GM18498 (cell line): ENCODE results near the gene TAS2R60.

Experiments
- ATAC-seq: cut with Tn5 transposase; IDR thresholded peaks from one replicate; pipeline ENCODE4 v1.9.1; 2021; ENCODE audit warnings: mild to moderate bottlenecking, moderate library complexity; ENCODE audit not compliant: unreplicated experiment

The TAS2R60 gene

DNA sequence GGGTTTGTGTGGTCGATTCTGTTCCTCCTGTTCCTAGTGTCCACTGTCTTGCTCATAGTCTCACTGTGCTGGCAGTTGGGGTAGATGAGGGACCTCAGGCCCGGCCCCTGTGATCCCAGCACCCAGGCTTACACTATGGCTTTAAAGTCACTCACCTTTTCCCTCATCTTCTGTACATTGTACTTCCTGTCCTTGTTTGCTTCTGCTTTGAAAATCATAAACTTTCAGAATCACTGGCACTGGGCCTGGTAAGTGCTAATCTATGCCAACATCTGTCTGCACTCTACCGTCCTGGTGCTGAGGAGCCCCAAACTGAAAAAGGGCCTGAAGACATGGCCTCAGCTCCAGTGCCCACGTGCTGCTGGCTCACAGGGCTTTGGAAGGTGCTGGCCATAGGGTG lies 5.7 kb upstream of the TAS2R60 start:
- ATAC-seq = peak; percentile 66

DNA sequence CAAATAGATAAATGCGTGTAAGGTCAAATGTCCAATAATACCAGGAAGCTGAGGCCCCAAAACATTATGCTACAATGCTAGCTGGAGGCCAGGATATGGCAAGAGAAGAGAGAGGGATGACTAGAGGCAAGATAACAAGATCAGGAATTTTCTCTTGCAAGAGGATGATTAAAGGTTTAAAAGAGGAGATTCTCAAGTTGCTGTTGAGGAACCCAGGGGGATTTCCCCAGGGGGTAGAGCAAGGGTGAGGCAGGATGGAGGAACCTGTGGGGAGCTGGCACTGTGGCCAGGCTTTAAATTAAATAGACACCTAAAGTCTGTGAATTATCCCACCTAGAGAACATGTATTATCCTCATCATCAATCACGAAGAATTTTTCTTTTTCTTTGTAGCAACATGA lies 3.4 kb upstream of the TAS2R60 start:
- no peak for ATAC-seq

DNA sequence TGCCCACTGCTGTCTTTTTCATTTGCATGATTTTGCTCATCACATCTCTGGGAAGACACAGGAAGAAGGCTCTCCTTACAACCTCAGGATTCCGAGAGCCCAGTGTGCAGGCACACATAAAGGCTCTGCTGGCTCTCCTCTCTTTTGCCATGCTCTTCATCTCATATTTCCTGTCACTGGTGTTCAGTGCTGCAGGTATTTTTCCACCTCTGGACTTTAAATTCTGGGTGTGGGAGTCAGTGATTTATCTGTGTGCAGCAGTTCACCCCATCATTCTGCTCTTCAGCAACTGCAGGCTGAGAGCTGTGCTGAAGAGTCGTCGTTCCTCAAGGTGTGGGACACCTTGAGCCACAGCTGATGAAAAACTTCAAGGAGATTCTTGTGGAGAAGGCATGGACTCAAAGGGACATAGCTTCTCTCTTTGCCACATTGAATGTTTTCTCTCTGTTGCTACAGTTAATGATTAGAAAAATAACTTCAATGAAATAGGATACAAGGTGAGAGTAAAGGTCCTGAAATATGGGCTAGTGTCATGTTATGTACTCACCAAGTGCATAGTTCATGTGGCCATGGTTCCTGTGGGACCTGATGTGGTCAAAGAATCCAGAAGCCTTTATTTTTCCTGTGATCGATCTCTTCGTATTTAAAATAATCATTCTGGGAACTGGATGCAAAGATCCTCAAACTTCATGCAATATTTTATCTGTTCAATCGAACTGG lies 970 bp downstream of the TAS2R60 start:
- ATAC-seq = no peak

DNA sequence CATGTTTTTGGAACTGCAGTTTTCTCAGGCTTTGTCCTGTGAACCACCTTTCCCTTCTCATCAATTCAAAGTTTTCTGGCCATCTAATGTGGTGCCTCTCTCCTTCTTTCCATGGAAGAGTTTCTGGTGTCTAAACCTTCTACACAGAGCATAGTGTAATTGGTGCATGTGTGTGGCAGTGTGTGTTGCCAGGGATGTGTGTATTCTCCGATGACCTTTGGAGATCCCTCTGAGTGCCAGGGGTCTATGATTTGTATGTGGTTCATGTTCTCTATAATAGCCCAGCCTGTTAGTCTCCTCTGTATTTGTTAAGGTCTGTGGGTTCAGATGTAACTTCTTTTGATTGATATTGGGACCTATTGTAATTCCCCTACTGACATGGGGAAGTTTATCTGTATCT lies 1.5 kb downstream of the TAS2R60 start:
- no peak for ATAC-seq

DNA sequence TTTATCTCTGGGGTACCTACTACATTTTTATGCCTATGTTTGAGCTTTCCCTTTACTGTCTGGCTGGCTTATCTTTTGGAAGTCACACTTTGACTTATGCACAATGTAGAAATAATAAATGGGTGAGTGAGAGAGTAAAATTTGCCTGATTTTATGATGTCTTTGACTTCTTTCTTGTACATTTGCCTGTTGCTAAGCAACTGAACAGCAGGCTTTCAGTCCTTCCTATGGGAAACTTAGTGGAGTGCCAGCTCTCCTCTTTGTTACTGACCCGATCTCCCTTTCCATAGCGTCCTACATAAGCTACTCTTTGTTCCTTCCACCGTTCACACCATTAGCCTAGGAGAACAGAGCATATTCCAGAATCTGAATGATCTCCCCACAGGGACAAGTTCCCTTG lies 4.2 kb downstream of the TAS2R60 start:
- ATAC-seq = no peak

DNA sequence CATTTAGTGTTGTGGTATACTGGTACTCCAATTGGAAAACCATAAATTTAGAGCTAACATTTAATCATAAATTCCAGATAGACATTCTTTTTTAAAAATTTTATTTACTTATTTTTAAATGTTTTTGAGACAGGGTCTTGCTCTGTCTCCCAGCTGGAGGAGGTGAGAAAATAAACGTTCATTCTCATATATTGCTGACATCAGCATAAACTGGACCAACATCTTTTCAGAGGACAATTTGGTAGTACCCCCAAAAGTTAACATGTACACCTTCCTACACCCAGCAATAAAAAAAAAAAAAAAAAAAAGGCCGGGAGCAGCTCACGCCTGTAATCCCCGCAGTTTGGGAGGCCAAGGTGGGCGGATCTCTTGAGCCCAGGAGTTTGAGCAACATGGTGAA lies 5.2 kb downstream of the TAS2R60 start:
- ATAC-seq = no peak

DNA sequence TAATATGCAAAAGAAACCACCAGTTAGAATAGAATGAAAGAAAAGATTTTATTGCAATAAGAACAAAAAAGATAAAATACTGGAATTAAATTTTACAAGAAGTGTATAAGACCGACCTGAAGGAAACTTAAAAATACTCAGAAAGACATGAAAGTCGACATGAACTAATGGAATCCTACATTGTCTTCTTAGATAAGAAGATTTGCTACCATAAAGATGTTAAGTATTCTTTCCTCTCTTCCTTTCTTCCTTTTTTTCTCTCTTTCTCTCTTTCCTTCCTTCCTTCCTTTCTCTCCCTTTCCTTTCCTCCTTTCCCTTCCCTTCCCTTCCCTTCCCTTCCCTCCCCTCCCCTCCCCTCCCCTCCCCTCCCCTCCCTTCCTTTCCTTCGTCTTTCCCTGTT lies 6.5 kb downstream of the TAS2R60 start:
- no peak for ATAC-seq

DNA sequence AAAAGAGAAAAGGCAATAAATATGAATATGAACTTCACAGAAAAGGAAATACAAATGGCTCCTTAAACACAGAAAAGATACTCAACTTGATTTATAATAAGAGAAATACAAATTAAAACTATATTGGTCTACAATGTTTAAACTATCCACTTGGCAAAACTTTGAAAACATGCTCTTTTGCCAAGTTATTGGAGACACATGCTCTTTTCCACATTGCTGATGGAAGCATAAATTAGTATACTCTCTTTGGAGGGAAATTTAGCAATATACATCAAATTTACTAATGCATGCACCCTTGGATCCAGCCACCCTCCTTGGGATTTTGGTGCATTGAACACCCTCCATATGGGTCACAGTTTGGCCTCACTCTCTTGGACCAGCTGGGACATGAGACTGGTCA lies 7.9 kb downstream of the TAS2R60 start:
- ATAC-seq = no peak

DNA sequence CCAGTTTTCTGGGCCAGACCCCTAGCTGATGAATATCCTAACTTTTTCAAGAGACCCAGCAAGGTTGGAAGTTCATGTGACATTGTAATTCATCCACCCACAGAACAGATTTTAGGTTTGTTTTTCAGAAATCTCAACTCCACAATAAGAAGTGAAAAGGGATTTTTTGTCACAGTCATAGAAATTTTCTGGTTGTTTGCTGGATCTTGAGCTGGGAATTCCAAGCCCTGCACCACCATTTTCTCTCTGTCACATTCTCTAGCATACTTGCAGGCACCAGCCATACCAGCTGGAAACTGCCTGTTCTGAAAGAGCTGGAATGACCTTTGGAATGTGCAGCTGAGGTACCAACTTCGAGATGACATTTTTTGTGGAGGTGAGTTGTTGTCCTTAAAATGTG lies 8.5 kb downstream of the TAS2R60 start:
- no peak for ATAC-seq

DNA sequence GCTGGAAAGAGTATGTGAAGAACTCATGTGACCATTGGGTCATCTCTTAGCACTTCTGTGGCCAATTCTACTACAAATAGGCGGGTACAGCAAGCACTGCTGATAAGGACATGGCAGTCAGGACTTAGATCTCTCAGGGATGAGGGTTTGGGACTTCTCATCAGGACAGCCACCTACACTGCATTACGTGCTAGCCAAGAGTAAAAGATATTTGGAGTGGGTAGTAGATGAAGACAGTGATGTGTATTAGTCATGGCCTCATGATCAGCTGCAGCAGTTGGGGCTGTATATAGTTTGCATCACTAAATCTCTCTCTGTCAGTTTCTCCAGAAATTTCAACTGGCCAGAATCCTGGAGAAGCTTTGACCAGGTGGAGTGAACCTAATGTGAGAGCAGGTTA lies 9.2 kb downstream of the TAS2R60 start:
- ATAC-seq = no peak

DNA sequence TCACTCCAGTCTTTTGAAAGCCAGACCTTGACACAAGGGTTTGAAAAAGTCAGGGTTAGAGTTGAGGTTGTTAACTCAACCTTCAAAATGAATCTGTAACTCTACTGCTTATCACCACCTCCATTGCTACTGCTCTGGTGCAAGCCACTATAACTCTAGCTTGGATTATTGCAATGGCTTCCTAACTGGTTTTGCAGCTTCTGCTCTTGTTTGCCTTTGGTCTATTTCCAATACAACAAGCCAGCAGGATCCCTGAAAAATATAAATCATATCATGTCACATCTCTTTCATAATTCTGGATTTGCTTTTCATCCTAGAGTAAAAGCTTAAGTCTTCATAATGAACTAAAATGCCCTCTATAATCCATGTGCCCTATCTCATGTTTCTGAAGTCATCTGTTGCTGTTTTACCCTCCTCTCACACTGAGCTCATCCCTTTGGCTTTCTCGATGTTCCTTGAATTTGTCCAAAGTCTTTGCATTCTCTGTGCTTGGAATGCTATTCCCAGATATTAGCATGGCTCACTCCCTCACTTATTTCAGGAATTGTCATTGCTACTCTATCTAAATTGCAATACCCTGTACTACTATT lies 10.9 kb downstream of the TAS2R60 start:
- no peak for ATAC-seq

DNA sequence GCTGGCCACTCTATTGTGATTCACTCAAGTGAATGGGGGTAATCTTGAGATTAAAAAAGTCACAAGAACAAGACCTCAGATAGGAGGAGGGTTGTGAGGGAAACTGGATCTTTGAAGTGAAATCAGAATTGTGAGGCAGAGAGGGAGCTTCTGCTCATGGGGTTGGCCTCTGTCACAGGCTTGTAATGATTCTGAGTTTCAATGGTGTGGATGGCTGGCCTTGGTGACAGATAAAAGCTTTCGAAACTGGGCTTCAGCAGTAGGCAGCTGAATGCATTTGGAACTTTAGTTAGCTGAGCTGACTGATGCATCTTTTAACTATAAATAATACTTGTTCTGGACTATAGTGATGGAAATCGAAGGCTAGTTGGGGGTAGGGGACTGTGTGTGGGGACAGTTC lies 12.2 kb downstream of the TAS2R60 start:
- no peak for ATAC-seq

DNA sequence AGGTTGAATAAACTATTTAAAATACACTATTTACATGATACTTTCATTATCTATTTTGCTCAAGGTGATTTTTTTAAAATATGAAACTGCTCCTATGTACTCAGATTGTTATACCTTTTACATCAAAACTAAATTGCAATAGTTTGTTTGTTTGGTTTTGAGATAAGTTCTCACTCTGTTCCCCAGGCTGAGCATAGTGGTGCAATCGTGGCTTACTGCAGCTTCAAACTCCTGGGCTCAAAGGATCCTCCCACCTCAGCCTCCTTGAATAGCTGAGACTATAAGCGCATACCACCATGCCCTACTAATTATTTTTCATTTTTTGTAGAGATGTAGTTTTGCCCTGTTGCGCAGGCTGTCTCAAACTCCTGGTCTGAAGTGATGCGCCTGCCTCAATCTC lies 12.7 kb downstream of the TAS2R60 start:
- no peak for ATAC-seq

DNA sequence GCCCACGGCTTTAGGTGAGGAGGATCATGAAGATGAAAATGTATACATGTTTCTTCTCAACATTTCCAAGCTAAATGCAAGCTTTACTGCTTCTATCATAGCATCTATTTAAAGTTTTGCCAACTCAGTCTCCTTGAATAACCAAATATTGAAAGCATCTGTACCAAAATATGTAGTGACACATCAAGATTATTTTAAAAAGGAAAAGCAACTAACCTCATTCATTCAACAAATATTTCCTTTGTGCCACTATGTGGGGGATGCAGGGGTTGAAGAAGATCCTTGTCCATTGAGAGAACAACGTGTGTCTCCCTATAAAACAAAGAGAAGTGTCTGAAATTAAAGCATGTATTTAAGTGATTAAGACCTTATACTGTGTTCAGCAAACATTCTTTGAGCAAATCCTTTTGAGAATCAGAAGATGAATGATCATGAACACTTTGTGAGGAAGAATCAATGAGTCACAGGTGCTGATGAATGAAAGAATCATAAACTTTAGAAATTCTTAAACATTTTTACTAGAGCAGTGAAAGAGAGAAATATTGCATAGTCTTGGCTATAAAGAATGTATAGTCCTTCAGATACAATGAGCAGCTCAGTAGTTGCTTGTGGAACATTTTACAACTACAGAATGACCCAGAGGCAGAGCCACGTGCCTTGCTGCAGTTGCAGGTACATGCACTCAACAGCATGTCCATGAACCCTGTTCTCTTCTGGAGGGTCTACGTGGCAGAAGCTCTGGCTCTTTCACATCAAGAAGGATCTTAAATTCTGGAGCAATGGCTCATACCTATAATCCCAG lies 13.9 kb downstream of the TAS2R60 start:
- ATAC-seq = no peak

DNA sequence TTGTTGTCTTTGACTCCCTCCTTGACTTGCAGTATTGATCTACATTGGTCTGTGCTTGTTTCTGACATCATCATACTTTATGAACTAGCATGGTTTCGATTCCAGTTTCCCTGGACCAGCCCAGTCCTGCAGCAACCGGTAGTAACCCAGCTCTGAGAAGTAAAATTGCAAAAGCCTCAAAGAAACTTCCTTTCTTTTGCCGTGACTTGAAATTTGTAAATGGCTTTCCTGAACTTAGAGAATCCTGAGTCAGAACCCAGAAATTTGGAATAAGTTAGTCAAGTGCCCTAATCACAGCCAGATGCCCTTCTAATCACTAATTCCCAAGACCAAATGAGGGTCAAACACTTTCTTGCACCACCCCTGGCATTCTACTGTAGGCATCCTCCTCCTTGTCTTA lies 15.0 kb downstream of the TAS2R60 start:
- peak; percentile 88 for ATAC-seq

DNA sequence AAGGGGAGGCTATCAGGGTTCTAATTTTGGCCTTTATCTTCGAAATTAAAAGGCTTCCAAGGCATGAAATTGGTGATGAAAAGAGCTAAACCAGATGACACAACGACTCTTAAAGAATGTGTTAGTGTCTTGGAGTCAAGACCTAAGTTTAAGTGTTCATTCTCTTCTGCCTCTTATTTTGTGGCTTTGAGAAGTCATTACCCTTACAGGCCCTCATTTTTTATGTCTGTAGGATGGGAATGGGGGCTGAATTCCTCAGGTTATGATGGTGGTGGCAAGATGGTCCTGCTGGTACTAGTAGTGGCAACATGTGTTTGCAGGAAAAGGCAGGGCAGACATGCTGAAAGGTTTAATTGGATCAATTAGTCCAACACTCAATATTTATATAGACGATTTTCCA lies 15.4 kb downstream of the TAS2R60 start:
- no peak for ATAC-seq

DNA sequence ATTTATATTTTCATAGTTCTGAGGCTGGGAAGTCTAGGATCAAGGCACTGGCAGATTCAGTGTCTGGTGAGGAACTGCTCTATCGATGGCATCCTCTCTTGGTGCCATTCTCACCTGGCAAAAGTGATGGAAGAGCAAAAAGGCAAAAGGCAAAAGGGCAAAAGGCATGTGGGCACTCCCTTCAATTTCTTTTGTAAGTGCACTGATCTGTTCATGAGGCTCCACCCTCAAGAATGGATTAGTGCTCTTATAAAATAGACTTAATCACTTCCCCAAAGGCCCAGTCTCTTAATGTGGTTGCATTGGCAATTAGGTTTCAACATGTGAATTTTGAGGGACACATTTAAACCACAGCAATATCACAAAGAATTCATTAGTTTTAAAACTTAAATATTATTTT lies 16.1 kb downstream of the TAS2R60 start:
- ATAC-seq = no peak

DNA sequence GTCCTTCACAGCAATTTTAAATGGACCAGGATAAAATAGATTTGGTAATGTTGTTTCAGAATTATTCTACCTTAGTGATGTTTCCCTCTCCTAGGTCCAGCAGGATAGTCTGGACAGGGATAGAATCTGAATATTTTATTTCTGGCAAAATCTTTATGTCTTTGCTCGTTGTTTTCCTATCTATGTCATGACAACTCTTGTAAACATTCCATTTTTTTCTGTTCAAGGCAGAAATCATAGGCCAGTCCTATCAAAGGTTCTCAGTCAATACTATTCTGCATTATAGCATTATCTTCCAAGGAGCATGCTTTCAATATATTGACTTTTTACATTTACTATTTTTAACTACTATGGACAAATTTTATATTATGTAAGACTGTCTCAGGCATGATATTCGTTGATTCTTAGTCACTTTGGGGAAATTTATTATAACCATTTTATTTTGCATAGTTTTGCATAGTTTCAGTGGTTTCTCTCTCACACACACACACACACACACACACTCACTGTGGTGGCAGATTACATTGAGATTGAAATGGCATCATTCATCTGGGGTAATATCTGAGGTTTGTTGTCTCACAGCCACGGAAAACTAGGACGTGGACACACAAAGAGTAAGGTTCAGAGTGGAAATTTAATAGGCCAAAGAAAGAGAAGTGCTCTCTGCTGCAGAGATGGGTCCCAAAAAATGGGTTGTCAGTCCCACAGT lies 17.2 kb downstream of the TAS2R60 start:
- ATAC-seq = no peak

DNA sequence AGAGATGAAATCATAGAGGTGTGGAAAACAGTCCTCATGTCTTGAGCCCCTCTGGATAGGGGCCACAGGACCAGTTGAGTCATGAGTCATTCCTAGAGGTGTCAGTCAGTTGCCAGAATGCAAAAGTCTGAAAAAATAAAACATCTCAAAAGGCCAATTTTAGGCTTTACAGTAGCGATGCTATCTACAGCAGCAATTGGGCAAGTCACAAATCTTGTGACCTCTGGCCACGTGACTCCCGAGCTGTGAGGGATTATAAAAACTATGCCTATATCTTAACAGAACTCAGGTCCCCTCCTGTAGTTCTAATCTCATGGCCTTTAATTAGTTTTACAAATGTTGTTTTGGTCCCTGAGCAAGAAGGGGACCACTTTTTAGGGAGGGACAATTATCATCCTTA lies 18.8 kb downstream of the TAS2R60 start:
- ATAC-seq = no peak

DNA sequence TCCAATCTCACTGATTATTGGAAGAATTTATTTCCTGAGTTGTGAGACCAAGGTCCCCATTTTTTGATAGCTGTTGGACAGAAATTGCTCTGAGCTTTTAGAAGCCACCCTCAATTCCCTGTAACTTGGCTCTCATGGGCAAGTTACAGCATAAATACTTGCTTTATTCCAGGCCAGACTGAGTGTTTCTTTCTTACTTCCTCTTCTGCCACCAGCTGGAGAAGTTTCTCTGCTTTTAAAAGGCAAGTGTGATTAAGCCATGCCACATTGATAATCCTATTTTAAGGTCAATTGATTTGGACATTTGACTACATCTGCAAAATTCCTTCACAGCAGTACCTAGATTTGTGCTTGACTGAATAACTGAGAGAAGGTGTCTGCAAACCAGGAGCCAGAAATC lies 20.3 kb downstream of the TAS2R60 start:
- ATAC-seq = no peak

DNA sequence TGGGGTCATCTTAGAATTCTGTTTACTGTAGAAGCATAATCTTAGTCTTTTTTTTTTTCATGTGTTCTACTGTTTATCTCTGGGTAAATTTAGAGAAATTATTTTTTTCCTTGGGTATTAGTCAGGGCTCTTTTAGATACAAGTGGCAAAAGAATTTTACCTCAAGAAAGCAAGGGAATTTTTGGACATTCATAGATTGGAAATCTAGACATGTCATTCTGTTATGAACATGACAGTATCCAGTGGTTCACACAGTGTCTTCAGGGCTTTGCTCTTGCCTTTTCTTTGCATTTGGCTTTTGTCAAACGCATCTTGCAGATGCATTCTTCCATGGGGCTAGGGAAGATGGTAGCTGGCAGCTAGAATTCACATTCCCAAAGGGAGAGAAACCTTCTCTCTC lies 20.7 kb downstream of the TAS2R60 start:
- no peak for ATAC-seq

DNA sequence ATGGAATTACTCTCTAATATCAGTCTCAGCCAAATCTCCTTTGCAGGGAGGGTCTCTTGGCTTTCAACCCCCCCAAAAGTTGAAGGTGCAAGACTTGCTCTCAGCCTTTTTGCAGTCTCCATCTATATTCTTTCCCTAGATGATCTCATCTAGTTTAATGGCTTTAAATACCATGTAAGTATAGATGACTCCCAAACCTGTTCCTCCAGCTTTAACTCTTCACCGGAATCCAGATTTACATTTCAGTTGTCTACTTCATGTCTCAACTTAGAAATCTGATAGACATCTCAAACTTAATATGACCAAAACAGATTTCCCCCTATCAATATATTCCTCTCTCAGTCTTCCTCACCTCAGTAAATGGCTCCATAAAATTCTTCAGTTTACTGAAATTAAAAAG lies 24.5 kb downstream of the TAS2R60 start:
- ATAC-seq = no peak
